A549 treated with RU486 at 1 μM for 4 hours (cell line): ENCODE measurements around the gene CP. TPM values are rescaled to one million over a fixed set of nuclear protein-coding genes. Genes with fewer than 3 reads are reported as not detected.

ENCODE experiments used
- total RNA-seq: library from RNA; stranded (reverse); fragments of 200-300 nt; extraction: Qiagen RNA extraction; gene quantifications from 5 replicates; pipeline ENCODE4 v1.2.3, GENCODE V29; 2022; ENCODE audit warnings: low read depth

CP gene
- 4.1 to 7.8 TPM (median 5.3 TPM) in 5 replicates for total RNA-seq

GRCh38 chr3:149221783-149222517, at the start of gene CP:
TSS of gene CP (minus strand) at chr3:149221829. CDS start at chr3:149221792, 37 bp downstream.

GRCh38 chr3:149129326-149130205, 92.1 kb downstream of the CP start, which contains the start of gene HPS3:
TSS of gene HPS3 (plus strand) at chr3:149129638. CDS start at chr3:149129724, 86 bp downstream.

Other genes with a start within 250 kb of the CP start
- gene GYG1, start 230.3 kb downstream of the CP start, total RNA-seq, result 27.5 to 38.6 TPM (median 37.0 TPM) in 5 replicates
- 7.0 to 21.3 TPM (median 18.0 TPM) in 5 replicates for gene HLTF, start 135.3 kb downstream of the CP start, total RNA-seq
- gene HPS3, start 92.2 kb downstream of the CP start, total RNA-seq, result 27.1 to 38.8 TPM (median 35.9 TPM) in 5 replicates
- gene TM4SF18, start 111.8 kb upstream of the CP start, total RNA-seq, result 27.6 to 49.8 TPM (median 45.8 TPM) in 5 replicates
- 1,132 to 2,057 TPM (median 1,686 TPM) in 5 replicates for gene TM4SF1, start 155.8 kb upstream of the CP start, total RNA-seq